KOPT-K1 (cell line): ENCODE results near the gene SH3TC1.
A peak's percentile ranks its signal among the peaks of the same experiment; 100 is the strongest.

Experiments used
- H3K27ac ChIP-seq: fragments of 200-600 bp; sonication (generic); 2 replicates; pipeline ENCODE4 v1.5.1; 2016; ENCODE audit warnings: antibody characterized with exemption, mild to moderate bottlenecking, low read depth, low read length; ENCODE audit not compliant: poor library complexity, severe bottlenecking
- H3K36me3 ChIP-seq: fragments of 200-600 bp; sonication (generic); 2 replicates; pipeline ENCODE4 v1.5.1; 2017; ENCODE audit warnings: antibody characterized with exemption, mild to moderate bottlenecking, low read length, moderate library complexity; ENCODE audit not compliant: insufficient read depth
- H3K9me3 ChIP-seq: fragments of 200-600 bp; sonication (generic); 2 replicates; pipeline ENCODE4 v1.5.1; 2017; ENCODE audit warnings: antibody characterized with exemption, low read length, mild to moderate bottlenecking; ENCODE audit not compliant: insufficient read depth, poor library complexity, severe bottlenecking

SH3TC1 gene

GRCh38 chr4:8197521-8197920 is 1.6 kb upstream of the SH3TC1 start:
- no peak overlapping the region for H3K27ac ChIP-seq

GRCh38 chr4:8198206-8198905 is 734 bp upstream of the SH3TC1 start:
- peak overlapping the region; percentile 69 for H3K27ac ChIP-seq
- H3K36me3 ChIP-seq = no peaks in the 10 kb centered on the region
- H3K9me3 ChIP-seq = no peaks in the 10 kb centered on the region

More at GRCh38 chr4:8197521-8197920, 1.6 kb upstream of the SH3TC1 start:
- H3K9me3 ChIP-seq = no peaks in the 10 kb centered on the region
- no peaks in the 10 kb centered on the region for H3K36me3 ChIP-seq

GRCh38 chr4:8199594-8200301 is 658 bp downstream of the SH3TC1 start:
- Histone ChIP-seq H3K9me3 (no peaks in the 10 kb centered on the region), H3K27ac (peak overlapping the region; percentile 69), H3K36me3 (no peaks in the 10 kb centered on the region)

DNA sequence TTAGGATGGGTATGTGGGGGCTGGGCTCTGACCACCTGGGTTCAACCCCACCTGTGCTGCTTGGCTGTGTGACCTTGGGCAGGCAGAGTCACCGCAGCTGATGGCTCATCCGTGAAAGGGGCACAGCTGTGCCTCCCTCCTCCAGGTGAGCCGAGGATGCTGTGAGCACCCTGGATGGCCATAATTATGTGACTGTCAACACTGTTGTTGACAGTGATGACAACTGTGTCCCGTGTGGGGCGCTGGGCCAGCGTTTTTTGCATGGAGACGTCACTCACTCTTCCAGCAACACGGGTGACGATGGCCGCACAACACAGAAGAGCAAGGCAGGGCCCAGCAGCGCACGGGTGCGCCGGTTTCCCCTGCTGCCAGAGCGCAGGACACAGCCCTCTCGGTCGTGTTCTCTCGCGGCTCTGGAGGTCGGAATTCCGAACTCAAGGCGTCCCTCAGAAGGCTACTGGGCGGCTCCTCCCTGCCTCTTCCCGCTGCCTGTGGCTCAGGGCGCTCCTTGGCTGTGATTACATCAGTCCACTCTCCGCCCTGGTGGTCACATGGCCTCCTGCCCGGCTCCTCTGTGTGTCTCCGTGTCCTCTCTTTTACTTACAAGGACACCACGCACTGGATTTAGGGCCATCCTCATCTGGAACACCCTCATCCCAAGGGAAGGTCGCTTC is 1.3 kb downstream of the SH3TC1 start:
- Histone ChIP-seq H3K36me3 (no peaks in the 10 kb centered on the region; the same call in 1 of the 2 replicates), H3K27ac (peak overlapping the region; percentile 69), H3K9me3 (no peaks in the 10 kb centered on the region)

GRCh38 chr4:8201321-8201781 is 2.3 kb downstream of the SH3TC1 start:
- Histone ChIP-seq H3K27ac (peak overlapping the region; percentile 69), H3K9me3 (no peaks in the 10 kb centered on the region), H3K36me3 (no peaks in the 10 kb centered on the region; the same call in 1 of the 2 replicates)

GRCh38 chr4:8202108-8203051 is 3.3 kb downstream of the SH3TC1 start:
- peak overlapping the region; percentile 69 for H3K27ac ChIP-seq
- no peaks in the 10 kb centered on the region for H3K9me3 ChIP-seq
- no peaks in the 10 kb centered on the region; the same call in 1 of the 2 replicates for H3K36me3 ChIP-seq

DNA sequence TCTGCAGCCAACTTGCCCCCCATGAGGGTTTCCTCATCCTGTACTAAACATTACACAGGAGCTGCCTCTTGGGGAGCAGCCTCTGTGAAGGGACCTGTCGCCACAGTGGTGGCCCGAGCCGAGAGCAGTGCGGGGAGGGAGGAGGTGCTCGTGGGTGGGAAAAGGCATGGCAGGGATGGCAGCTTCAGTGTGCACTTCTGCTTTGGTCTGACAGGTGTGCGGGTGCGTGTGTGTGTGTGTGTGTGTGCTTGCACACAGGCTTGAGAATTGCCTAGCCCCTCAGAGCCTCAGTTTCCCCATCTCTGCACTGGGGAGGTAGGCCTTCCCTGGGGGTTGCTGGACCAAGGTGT is 3.9 kb downstream of the SH3TC1 start:
- H3K36me3 ChIP-seq = peaks cover 6% of the 10 kb centered on the region; the same call in 1 of the 2 replicates
- peak overlapping the region; percentile 69 for H3K27ac ChIP-seq
- no peaks in the 10 kb centered on the region for H3K9me3 ChIP-seq

- Histone ChIP-seq H3K36me3 (peaks cover 6% of the 10 kb centered on the region; the same call in 1 of the 2 replicates), H3K9me3 (no peaks in the 10 kb centered on the region), H3K27ac (peak overlapping the region; percentile 69)
Observed at GRCh38 chr4:8203817-8204216, 4.7 kb downstream of the SH3TC1 start.

- peaks cover 6% of the 10 kb centered on the region; the same call in 1 of the 2 replicates for H3K36me3 ChIP-seq
- H3K9me3 ChIP-seq = no peaks in the 10 kb centered on the region
- H3K27ac ChIP-seq = peak overlapping the region; percentile 69
Observed at GRCh38 chr4:8204576-8205227, 5.6 kb downstream of the SH3TC1 start.

- Histone ChIP-seq H3K9me3 (no peaks in the 10 kb centered on the region), H3K27ac (no peak overlapping the region), H3K36me3 (peaks cover 6% of the 10 kb centered on the region; the same call in 1 of the 2 replicates)
Observed at GRCh38 chr4:8205241-8205707, 6.2 kb downstream of the SH3TC1 start.

GRCh38 chr4:8205749-8206611 is 6.9 kb downstream of the SH3TC1 start:
- Histone ChIP-seq H3K27ac (no peak overlapping the region), H3K36me3 (peaks cover 6% of the 10 kb centered on the region; the same call in 1 of the 2 replicates), H3K9me3 (no peaks in the 10 kb centered on the region)

DNA sequence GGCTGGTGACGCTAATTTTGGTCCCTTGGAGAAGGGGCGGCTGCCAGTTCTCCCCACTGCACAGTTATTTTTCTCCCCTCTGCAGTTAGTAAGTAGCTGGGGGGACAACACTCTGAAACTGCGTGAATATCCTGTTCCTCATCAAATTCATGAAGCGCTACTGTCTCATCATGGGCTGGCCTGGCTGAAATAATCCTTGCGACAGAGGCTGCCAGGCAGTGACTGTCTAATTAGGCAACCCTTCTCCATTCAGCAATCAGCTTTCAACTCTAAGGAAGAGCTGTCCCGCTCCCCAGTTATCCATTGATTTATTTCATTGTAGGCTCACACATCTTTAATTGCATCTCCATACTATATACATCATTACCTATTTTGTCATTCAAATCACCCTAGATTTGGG is 8.2 kb downstream of the SH3TC1 start:
- Histone ChIP-seq H3K36me3 (peaks cover 6% of the 10 kb centered on the region; the same call in 1 of the 2 replicates), H3K9me3 (no peaks in the 10 kb centered on the region)

GRCh38 chr4:8208565-8208964 is 9.5 kb downstream of the SH3TC1 start:
- no peak overlapping the region for H3K27ac ChIP-seq
- no peaks in the 10 kb centered on the region for H3K9me3 ChIP-seq
- H3K36me3 ChIP-seq = peaks cover 6% of the 10 kb centered on the region; the same call in 1 of the 2 replicates

More for the DNA sequence above, 8.2 kb downstream of the SH3TC1 start:
- H3K27ac ChIP-seq = no peak overlapping the region
